DND-41 (cell line): ENCODE measurements around the gene EPN2.

Source experiments
- CTCF ChIP-seq: IDR thresholded peaks from 2 replicates; pipeline ENCODE4 v1.5.1; 2012; ENCODE audit warnings: borderline replicate concordance, low read length, moderate library complexity, mild to moderate bottlenecking; ENCODE audit not compliant: poor library complexity, severe bottlenecking; ENCODE audit errors: extremely low read depth
- EZH2 ChIP-seq: IDR thresholded peaks from 3 replicates; pipeline ENCODE4 v1.6.1; 2012; ENCODE audit warnings: borderline replicate concordance, low read depth, mild to moderate bottlenecking, moderate library complexity, low read length, inconsistent platforms; ENCODE audit not compliant: severe bottlenecking

- TF ChIP-seq EZH2 = no peak
- no peak for TF ChIP-seq CTCF
These were observed 128.9 kb downstream of the EPN2 start for GRCh38 chr17:19365833-19366636.
